Dedifferentiated amniotic fluid mesenchymal stem cell (primary cell): Measurements from ENCODE around the gene TRIM10.
"Not testable (repeated sequence)": the region's sequence is repeated elsewhere in the genome, so short reads cannot be mapped to it uniquely, and the experiment has no call there.

ENCODE experiments used
- DNase-seq: peaks from one replicate; pipeline ENCODE4 v3.0.0-alpha.2; 2016; ENCODE audit errors: extremely low spot score

The TRIM10 gene

GRCh38 chr6:30154061-30154460, 7.0 kb downstream of the TRIM10 start:
- DNase-seq = no peak

GRCh38 chr6:30152910-30153610, 8.0 kb downstream of the TRIM10 start:
- no peak for DNase-seq

GRCh38 chr6:30152016-30152673, 8.9 kb downstream of the TRIM10 start:
- no peak for DNase-seq

- no peak for DNase-seq
These were observed 9.4 kb downstream of the TRIM10 start for GRCh38 chr6:30151580-30151979.

GRCh38 chr6:30150671-30151395, 10.2 kb downstream of the TRIM10 start:
- DNase-seq = no peak

GRCh38 chr6:30149858-30150550, 11.0 kb downstream of the TRIM10 start:
- no peak for DNase-seq

- no peak for DNase-seq
These were observed 11.8 kb downstream of the TRIM10 start for GRCh38 chr6:30149234-30149633.

GRCh38 chr6:30147096-30147495, 13.9 kb downstream of the TRIM10 start:
- no peak for DNase-seq

GRCh38 chr6:30145818-30146217, 15.2 kb downstream of the TRIM10 start:
- no peak for DNase-seq

- DNase-seq = no peak
These were observed 16.2 kb downstream of the TRIM10 start for GRCh38 chr6:30144811-30145210.

GRCh38 chr6:30143780-30144179, 17.2 kb downstream of the TRIM10 start:
- no peak for DNase-seq

- no peak for DNase-seq
These were observed 18.3 kb downstream of the TRIM10 start for GRCh38 chr6:30142665-30143064.

GRCh38 chr6:30140240-30140639, 20.8 kb downstream of the TRIM10 start:
- not testable (repeated sequence) for DNase-seq

GRCh38 chr6:30136570-30137286, 24.3 kb downstream of the TRIM10 start:
- DNase-seq = no peak

GRCh38 chr6:30135757-30136156, 25.3 kb downstream of the TRIM10 start, which contains the start of gene TRIM40:
TRIM40 (plus strand) TSS chr6:30136140; CDS start chr6:30137037, 897 bp downstream.
- no peak for DNase-seq

- DNase-seq = no peak
These were observed 25.9 kb downstream of the TRIM10 start for GRCh38 chr6:30135147-30135546.

GRCh38 chr6:30131947-30132497, 29.0 kb downstream of the TRIM10 start:
- no peak for DNase-seq

GRCh38 chr6:30130887-30131862, 29.8 kb downstream of the TRIM10 start:
- peak; percentile 81 for DNase-seq

GRCh38 chr6:30130179-30130679, 30.8 kb downstream of the TRIM10 start:
- no peak for DNase-seq
